Medulla oblongata (tissue), 1 donor: ENCODE data around the gene TINCR.
"Not testable (repeated sequence)": the region's sequence is repeated elsewhere in the genome, so short reads cannot be mapped to it uniquely, and the experiment has no call there.

Experiments used
- DNase-seq: peaks from one replicate; pipeline ENCODE4 v3.0.0-alpha.2; 2015; ENCODE audit errors: extremely low spot score

Gene TINCR

DNA sequence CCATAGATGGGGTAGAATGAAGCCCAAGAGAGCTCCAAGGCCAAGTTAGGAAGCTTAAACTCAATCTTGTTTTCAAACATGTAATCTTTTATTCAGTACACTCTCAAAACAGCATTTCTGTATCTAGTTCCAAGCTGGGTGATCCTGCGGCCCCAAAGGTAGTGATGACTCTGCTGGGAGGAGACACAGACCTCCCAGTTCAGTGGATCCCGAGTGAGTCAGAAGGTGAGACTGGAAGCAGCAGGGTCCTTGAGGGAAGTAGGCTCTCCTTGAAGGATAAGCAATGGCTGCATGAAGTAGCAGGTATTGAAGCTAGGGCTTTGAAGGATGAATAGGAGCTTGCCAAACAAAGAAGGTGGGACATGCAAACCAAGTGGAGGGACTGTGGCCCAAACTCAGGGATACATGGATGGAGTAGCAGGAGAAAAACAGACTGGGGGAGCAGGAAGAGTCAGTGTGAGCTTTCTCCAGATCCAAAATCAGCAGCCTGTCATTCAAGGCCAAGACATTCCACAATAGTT is 9.6 kb downstream of the TINCR start:
- DNase-seq, result no peak

DNA sequence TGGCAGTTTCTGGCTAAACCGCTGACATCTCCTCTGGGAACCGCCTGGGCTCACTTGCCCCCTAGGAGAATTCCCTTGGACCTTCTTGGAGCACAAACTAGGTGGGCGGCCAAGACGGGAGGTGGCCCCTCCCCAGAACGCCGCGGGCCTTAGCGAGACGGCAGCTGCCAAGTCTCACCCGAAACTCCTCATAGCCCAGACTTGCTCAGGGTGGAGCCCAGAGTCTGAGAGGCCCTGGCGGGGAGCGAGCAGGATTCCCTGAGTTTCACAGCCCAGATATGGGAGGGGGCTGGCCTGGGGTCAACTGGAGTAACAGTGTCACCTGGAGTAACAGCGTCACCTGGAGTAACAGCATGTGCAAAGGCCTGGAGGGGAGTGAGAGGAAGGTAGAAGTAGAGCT is 10.1 kb downstream of the TINCR start:
- no peak for DNase-seq

DNA sequence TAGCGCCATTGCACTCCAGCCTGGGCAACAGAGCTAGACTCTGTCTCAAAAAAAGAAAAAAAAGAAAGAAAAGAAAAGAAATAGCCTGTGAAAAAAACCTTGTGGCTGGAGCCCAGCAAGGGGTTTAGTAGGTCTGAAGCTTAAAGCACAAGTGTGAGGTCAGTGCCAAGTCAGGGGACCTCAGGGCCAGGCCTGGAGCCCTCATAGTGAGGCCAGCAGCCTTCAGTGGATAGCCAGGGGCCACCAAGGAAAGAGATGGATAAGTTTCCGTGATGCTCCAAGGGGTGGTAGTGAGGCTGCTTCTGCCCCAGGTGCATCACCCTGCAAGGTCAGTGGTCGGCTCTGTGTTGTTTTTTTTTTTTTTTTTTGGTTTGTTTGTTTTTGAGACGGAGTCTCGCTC is 12.9 kb downstream of the TINCR start:
- no peak for DNase-seq

DNA sequence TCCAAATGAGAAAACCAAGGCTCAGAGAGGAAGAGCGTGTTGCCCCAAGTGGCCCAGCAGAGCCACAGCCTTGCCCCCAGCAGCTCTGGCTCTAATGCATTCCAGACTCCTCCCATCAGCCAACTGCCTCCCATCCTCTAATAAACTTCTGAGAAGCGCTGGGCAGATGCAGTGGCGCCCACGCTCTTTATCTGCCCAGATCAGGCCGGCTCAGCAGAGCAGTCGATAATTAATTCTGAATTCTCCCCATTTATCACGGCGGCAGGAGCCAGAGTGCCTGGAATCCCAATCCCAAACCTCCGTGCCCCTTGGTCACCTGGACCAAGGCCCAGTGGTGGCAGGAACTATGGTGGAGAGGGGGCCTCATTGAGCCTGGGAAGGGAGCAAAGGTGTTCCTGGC is 13.9 kb downstream of the TINCR start:
- no peak for DNase-seq

DNA sequence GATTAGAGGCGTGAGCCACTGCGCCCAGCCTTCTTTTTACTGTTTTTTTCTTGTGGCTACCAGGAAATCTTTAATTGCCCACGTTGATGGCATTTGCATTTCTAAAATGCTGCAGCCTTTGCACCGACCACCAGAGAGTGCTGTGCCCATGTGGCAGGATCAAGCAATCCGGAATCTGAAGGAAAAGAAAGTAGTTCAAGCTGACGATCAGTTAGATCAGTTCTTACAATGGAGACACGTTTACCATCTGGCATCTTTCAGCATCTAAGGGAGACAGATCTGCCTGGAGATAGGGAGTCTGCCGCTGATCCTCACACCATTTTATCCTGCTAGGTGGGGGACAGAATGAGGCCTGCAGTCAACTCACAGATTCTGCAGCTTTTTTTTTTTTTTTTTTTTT is 19.9 kb downstream of the TINCR start:
- peak; percentile 4 for DNase-seq

DNA sequence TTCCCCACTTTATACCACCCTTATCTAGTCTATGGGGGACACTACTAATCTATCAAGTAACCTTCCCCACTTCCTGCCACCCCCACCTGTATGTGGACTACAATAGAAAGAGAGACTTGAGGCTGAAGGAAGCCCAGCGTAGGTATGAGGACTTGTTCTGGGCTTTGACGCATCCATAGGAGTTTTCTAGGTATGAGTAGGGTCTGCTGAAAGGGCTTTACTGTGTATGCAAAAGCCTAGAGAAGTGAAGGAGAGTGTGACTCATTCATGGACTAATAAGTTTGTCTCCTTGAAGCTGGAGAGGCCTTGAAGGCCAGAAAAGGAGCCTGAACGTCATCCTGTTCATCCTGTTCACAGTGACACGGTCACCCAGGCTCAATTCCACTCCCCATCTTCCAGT is 21.8 kb downstream of the TINCR start:
- DNase-seq, result no peak

DNA sequence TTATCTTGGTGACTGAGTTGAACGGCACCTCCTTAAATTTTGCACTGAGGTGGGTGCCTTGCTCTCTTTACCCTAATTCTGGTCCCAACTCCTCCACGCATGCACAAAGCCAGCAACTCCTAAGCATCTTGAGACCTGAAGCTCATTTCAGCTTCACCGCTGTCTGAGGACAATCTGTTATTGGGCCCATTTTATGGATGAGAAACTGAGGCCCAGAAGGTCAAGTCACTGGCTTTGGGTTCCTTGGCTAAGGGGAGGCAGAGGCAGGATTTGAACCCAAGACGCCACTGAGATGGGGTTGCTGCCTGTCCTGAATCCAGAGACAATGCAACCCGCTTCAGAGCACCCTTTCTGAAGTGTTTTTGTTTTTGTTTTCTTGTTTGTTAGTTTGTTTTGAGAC is 22.7 kb downstream of the TINCR start:
- DNase-seq, result no peak

DNA sequence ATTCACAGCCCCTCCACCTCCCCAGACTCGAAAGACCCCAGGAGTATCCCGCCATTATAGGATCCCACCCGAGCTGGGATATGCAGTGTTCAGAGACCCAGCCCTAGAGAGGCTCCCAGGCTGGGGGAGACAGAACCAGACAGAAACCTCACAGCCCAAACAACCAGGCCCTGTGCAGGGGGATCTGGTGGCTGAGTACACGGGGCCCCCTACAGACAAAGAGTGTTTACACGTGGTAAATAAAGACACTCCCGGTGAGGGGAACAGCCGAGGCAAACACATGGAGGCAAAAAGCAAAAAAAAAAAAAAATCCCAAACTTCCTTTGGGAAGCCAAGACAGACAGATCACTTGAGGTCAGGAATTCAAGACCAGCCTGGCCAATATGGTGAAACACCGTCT is 25.1 kb downstream of the TINCR start:
- no peak for DNase-seq

DNA sequence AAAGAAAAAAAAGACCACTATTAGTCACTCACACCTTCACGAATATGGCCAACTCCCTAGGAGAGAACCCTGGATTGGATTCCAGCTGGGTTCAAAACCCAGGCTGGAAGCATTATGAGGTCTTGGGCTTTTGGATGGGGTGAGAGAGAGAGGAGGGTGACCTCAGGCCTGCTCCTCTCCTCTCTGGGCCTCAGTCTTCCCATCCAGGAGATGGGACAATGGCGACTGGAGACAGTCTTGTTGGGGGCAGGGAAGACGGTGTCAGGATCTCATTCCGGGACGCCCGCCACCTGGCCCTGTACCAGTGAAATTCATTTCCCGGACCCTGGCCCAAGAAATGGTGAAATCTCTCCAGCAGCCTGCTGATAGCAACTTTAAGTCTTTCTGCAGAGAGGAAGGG is 26.3 kb downstream of the TINCR start:
- DNase-seq, result no peak

DNA sequence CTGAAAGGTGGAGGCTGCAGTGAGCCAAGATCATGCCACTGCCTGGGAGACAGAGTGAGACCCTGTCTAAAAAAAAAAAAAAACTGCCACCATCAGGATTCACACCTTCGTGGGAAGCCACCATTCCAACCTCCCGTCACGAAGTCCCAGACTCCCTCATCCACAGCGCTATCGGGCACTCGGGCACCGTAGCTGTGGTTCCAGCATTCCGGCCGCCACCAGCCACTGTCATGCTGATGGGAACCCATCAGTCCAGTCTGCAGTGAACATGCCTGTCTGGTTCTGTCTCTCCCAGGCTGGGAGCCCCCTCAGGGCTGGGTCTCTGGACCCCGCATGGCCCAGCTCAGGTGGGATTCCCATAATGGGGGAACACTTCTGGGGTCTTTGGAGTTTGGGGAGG is 27.5 kb downstream of the TINCR start:
- no peak for DNase-seq

DNA sequence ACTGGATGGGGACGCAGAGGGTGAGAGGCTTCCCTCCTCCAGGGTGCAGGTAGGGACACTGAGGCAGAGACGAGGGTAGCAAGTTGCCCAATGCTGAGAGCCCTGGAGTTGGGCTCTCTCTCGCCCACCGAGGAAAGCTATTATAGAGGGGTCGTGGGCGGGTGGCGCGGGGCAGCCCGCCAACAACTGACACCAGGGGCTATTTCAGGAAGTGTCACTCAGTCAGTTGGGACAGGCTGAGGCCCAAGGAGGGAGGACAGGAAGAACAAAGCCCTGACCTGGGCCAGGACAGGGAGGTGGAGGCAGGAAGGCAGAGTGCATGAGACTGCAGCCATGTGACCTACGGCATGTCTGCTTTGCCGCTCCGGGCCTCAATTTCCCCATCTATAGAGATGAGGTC is 29.9 kb downstream of the TINCR start:
- no peak for DNase-seq

DNA sequence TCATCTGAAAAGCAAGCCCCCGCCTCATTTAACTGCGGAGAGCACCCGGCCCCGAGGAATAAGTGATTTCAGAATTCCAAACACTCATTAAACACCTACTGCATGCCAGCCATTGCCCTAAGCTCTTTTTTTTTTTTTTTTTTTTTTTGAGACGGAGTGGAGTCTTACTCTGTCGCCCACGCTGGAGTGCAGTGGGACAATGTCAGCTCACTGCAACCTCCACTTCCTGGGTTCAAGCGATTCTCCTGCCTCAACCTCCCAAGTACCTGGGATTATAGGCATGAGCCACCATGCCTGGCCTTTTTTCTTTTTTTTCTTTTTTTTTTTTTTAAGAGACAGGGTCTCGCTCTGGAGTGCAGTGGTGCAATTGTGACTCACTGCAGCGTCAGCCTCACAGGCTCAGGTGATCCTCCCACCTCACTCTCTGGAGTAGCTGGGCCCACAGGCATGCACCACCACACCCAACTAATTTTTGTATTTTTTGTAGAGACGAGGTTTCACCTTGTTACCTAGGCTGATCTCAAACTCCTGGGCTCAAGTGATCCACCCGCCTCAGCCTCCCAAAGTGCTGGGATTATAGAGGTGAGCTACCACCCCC is 30.7 kb downstream of the TINCR start:
- not testable (repeated sequence) for DNase-seq

DNA sequence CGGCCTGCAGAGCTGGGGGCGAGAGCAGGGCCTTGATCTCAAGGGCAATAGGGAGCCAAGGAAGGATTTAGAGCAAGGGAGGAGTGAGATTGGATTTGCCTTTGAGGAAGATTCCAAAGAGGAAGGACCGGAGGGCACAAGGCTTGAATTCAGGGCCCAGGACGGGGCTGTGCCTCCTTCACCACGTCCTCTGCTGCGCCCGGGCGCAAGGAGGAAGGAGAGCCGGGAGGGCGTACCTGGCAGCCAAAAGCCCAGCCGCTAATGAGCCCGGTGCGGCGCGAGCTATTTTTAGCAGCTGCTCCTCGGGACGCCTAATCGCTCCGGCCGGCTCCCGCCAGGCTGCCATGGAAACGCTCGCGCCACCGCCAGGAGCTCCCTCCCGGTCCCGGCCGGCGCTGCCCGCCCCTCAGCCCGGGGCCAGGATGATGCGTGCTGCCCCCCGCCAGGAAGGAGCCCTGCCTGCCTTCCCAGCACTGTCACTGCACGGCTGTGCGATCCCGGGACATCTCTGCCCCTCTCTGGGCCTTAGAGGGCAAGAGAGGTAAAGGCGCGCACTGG is 31.3 kb downstream of the TINCR start:
- peak; percentile 37 for DNase-seq

DNA sequence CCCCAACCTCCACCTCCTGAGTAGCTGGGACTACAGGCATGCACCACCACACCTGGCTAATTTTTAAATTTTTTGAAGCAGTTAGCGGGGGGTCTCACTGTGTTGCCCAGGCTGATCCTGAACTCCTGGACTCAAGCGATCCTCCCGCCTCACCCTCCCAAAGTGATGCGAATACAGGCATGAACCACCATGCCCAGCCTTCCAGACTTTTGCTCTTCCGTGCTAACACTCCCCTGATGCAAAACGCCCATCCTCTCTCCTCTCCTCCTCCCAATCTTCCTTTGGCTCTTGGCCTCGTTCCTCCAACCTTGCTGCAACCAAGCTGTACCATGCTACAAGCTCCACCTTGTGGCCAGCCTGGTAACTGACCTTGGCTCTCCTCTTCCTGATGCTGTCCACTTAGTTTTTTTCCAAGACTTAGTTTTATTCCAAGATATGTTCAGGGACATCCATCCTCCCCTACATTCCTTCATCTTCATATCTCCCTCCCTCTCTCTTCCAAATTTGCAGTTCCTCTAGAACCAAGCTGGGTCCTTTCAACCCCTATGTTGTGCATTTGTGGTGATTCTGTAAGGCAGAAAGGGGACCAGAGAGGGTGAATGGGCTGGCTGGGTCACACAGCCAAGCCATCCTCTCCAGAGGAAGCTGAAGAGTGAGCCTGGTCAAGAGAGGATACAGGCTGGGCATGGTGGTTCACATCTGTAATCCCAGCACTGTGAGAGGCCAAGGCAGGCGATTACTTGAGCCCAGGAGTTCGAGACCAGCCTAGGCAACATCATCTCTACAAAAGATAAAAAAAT is 32.8 kb downstream of the TINCR start:
- DNase-seq, result no peak

DNA sequence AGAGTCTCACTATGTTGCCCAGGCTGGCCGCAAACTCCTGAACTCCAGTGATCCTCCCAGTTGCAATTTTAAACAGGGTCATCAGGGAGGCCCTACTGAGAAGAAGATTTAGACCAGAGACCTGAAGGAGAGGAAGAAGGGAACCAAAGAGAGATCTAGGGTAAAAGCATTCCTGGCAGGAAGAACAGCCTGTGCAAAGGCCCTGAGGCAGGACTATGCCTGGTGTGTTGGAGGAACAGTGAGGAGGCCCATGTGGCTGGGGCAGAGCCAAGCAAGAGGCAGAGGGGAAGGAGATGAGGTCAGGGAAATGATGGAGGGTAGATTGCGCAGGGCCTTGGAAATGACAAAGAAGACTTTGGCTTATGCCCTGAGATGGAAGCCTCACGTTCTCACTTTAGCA is 34.5 kb downstream of the TINCR start:
- no peak for DNase-seq

DNA sequence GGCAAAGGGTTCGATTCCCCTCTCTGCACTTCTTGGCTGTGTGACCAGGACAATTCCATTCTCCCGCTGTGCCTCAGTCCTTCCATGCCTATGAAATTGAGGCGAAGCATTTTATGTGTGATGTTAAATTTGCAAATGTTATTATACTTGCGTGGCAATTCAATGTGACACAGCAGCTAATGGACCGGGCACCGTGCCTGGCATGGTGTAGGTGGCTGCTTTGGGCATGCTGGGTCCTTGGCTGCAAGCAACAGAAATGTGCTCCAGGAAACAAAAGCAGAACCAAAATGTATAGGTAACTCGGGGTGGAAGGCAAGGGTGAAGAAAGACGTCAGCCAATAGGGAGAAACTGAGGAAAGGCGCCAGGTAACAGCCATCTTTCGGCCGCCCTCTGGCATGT is 37.1 kb downstream of the TINCR start:
- no peak for DNase-seq

DNA sequence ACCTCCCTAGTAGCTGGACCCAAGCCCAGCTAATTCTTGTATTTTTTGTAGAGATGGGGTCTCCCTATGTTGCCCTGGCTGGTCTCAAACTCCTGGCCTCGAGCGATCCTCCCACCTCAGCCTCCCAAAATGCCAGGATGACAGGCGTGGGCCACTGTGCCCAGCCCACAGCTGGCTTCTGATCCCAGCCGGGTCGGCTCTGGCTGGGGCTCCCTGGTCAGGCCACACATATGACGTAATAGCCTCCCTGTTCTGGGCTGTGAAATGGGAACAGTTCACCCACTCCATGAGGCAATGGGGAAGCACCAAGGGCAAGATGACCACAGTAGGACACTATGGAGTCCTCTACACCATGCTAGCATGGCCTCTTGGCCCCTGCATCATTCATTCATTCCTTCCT is 41.1 kb downstream of the TINCR start:
- no peak for DNase-seq

DNA sequence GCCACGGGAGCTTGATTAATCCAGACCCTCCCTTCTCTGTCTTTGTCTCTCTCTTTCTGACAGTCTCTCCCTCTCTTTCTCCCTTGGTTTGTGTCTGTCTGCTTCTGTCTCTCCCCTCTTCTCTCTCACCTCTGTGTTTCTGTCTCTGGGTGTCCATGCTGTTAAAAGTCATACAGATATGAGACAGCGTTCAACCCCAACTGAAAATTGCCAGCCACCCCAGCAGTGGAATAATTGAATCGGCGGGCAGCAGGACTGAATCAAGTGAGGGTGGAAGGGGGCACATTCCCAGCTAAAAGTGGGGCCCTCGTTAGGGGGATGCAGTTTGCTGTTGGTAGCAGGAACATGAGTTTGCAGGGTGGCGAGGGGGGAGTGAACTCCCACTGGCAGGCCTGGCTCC is 43.7 kb downstream of the TINCR start:
- no peak for DNase-seq

DNA sequence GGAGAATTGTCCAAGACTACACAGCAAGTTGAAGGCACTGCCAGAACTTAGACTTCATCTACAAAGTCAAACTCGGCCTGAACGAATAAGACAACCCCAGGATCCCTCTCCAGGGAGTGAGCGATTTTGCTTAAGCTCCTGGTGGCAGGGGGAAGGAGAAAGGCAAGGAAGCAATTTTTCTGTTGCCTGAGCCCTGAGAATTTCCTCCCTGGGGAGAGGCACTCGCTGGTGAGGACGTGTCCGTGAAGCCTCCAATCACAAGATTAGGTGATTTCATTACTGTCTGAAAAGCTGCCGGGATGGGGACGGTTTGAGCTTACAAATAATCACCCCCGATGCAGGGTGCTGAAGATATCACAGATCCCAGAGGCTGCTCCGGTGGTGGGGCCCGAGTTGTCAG is 45.6 kb downstream of the TINCR start:
- no peak for DNase-seq

DNA sequence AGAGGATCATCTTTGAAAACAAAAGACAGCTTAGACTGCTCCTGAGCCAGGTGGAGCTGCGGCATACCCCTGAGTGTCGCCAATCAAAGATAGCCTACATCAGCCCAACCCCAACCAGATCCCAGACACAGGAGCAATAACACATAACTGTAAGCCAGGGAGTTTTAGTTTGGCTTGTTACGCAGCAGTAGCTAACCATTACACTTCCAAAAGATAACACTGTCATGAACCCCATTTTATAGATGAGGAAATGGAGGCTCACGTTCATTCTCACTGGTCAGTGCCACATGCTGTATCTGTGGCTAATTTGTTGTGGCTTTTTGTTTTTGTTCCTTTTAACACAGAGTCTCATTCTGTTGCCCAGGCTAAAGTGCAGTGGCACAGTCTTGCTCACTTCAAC is 47.3 kb downstream of the TINCR start:
- DNase-seq, result no peak

DNA sequence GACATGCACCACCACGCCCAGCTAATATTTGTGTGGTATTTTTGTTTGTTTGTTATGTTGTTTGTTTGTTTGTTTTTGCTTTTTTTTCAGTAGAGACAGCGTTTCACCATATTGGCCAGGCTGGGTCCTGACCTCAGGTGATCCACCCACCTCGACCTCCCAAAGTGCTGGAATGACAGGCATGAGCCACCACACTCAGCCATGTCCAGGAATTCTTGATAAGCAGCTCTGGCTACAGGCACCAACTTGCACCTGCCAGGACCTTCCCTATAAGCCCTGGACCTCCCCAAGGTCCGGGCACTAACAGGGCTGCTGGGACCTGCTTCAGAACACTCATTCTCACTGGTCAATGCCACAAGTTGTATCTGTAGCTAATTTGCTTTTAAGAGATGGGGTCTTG is 48.7 kb downstream of the TINCR start:
- DNase-seq, result no peak

DNA sequence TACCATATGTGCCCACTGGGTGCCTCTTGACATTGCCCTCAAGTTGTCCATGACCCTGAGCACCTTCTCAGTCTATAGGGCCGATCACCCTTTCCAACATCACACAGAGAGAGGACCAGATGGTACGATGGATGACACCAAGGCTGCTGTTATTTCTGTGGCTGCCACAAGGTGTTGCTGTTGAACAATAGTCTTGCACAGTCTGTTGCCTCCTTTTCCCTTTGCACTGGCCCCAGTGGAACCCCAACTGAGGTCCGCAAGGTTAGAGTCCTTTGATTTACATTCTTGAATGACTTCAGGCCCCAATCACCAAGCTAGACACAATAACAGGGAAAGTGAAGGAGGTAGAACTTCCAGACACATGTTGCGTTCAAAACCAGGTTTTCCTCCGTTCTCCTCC is 52.0 kb downstream of the TINCR start:
- no peak for DNase-seq

DNA sequence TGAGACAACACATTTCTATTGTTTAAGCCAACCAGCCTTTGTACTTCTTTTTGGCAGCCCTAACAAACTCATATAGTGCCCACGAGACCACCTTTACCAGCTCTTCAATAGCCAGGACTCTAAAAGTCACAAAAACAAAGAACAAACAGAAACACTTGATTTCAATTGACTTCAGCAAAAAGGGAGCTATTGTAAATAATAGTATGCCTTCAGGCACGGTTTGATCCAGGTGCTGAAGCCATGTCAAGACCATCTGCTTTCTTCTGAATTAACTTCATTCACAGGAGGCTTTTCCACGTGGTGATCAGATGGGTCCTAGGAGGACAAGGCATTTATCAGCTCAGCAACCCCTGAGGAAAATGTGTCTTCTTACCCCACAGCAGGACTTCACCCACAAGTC is 53.8 kb downstream of the TINCR start:
- DNase-seq, result no peak
